Activated T-helper 9 cell treated with anti-CD3 and anti-CD28 coated beads, Interleukin-2, amount 50 U/mL, for 16 hours (primary cell): ENCODE results near the gene PPP1R9A.

Experiments
- DNase-seq: peaks from one replicate; pipeline ENCODE4 v3.0.0-alpha.2; 2020; ENCODE audit warnings: low read depth

The PPP1R9A gene

DNA sequence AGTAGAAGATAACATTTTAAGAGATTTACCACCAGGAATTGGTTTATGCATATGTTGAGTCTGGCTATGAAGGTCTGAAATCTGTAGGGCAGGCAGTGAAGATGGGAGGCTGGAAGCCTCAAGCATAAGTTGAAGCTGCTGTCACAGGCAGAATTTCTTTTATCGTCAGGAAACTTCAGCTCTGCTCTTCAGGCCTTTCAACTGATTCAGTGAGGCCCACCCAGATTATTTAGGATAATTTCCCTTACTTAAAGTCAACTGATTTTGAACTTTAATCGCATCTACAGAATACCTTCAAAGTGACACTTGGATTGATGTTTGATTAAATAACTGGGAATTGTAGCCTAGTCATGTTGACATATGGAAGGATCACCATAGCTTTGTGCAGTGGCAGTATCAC lies 190.5 kb downstream of the PPP1R9A start:
- DNase-seq, result no peak

DNA sequence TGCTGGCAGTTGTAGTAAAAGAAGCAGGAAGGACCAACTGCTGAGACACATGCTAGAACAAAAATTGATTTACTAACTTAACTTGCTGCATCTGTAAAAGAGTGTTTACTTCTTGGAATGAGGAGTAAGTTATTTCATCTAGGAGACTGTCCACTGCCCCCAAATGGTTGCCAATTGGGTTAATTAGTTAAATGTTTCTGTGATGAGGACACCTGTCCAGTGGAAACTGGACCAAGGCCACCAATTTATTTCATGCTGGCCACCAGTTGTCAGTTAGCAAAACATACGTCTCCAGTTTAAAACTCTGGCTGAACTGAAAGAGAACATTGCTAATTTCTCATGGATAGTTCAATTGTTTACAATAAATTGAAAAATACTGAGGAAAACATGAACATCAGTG lies 191.7 kb downstream of the PPP1R9A start:
- DNase-seq, result no peak

DNA sequence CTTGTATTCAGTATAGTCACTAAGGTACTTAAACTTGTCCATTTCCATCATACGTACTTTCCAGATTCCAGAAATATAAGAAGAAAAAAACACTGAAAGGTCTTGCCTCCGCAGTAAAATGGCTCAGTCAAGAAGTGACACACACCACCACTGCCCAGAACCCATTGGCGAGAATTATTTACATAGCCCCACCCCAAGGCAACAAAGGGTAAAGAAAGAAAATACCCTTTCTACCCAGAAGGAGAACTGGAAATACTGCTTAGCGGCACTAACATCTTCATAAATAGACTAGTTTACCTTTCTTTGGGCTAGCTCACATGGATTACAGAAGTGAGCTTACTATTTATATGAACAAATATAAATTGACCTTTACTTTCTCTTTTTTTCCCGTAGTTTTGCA lies 194.0 kb downstream of the PPP1R9A start:
- DNase-seq, result no peak

DNA sequence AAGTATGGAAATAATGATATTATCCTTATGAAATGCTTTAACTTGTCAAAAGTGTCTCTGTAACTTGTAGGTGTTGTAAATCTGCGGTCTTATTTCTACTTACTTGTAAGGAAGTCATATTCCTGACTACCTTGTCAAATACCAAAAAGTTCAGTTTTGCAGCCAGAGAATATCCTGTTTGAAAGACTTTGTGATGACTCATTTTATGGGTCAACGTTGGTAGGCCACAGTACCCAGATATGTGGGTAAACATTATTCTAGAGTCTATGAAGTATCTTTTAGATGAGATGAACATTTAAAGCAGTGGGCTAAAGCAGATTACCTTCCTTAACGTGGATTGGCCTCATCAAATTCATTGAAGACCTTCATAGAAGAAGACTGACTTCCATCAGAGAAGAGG lies 195.3 kb downstream of the PPP1R9A start:
- DNase-seq, result no peak

DNA sequence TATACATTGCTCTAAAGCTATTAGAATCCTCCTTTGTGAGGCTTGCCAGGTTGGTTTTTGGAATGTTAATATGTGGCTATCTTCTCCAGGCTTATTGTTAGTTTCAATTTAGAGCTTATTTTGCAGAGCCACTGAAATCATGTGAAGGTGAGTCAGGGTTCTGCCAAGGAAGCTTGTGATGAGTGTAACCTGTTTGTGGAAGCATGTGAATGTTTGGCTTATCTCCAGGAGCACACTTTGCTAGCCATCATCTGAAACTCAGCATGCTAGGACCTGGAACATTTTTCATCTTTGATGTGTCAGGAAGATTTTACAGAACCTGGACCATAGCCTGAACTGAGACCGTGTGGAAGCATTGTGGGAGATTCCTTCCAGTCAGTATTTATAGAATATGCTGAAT lies 197.3 kb downstream of the PPP1R9A start:
- no peak for DNase-seq

DNA sequence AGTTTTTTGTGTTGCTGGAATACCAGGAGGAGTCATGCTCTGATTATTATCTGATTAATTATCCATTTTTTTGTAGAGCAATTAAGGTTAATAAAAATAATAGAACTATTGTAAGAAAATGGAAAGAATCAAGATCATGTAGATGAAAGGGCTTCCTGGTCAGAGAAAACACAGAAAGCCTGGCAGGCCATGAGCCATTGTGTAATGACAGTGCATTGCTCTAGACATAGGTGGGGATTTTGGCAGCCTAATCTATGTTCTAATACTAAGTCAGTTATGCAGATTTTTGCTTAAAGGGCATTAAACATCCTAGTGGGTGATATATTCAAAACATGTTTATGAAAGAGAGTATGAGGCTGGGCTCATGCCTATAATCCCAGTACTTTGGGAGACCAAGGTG lies 198.2 kb downstream of the PPP1R9A start:
- DNase-seq, result no peak

DNA sequence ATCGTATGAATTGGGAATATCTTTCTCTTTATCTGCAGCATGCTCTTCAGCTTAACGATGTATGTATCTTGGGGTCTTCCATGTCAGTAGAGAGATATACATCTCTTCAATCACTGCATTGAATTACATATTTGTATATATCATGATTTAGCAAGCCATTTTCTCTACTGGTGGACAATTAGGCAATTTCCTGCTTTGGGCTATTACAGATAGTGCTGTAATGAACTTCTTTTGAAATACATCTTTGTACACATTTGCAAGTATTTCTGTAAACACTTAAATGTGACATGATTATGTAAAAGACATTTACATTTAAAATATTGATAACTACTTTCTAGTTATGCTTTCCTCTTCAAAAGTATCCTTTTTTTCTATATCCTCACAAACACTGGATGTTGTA lies 199.0 kb downstream of the PPP1R9A start:
- no peak for DNase-seq

DNA sequence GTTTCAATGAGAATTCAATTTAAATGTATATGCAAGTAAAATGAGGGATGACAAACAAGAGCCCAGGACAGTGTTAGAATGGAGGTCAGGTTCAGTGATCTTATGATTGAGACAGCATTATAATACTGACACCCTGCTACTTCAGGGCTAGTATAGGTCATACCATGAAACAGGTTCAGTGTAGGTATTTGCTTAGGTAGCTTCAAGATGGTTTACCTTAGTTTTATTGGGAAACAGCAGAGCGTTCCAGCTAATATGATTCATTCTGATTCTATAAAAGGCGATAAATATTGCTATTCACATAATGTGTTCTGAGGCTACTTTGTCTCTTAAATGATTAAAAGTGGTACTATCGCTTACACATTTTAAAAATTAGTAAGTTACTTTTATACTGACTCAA lies 203.3 kb downstream of the PPP1R9A start:
- DNase-seq, result no peak

DNA sequence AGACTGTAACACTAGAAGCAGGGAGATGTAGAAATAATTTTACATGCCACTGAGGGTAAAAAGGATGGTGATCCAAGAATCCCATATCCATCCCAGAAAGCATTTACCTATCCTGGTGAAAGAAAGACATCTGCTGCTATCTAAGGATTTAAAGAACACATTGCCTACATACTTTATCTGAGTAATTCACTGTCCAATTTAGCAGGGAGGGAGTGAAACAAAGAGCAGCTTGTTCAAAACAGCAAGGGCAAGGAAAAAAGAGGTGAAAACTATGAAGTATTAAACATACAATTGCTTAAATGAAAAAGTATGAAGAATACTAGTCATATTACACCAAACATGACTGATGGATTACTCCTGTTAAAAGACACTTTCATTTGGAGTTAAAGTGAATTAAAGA lies 206.2 kb downstream of the PPP1R9A start:
- no peak for DNase-seq

DNA sequence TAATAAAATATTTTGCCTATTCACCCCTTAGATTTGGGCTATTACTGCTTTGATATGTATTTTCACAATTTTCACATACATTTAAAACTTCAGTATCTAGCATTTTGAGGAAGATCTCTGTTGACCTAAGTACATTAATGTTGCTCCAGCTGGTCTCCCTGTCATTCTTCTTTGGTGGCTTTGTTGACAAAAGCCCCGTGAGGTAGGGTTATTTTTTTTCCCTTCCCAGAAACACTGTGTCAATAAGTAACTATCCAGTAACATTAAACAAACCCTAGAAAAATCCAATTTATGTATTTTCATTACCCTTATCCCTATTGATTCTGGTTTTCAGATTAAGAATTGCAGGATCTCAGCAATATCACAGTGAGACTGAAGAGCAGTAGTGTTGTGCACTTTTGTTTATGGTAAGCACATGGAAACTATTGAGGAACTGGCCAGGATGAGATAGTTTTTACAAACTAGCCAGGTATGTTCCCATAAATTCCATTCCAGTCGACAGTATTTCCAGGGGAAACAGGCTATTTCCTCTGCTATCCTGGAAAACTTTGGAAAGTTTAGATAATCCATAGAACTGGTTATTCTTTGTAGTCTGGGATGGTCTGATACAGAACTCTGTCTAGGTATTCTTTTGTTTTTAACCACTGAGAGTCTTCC lies 218.8 kb downstream of the PPP1R9A start:
- no peak for DNase-seq

DNA sequence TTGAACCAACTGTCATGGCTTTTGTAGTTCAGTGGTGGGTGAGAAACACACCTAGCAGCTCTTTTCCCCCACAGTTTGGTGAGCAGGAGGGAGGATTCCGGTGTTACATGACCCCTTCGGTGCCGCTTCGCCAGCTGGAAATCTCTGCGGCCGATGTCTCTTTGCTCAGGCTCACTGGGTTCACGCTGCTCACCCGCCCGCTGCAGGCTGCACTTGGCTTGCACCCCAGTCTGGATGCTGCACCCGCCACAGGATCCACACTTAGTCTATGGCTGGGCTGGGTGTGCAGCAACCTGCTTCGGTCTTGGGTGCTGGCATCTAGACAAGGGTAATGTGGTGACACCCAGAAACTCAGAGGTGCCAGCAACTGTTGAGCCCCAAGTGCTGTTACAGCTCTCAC lies 225.1 kb downstream of the PPP1R9A start:
- DNase-seq, result no peak

DNA sequence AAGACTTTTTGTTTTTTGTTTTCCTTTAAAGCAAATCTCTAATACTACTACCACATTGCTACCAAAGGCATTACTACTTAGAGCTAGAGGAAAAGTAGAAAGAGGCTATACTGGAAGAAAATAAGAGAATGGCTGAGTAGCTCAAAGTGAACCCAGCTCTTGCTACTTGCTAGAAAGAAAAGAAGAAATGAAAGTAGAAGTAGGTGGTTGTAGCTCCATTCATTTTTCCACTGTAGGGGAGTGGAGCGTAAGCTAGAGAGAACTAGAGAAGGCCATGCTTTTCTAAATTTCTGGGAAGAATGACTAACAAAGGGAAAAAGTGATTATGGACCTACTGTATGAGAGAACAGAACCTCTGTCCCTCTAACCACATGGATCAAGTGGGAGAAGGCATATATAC lies 232.5 kb downstream of the PPP1R9A start:
- DNase-seq, result no peak

DNA sequence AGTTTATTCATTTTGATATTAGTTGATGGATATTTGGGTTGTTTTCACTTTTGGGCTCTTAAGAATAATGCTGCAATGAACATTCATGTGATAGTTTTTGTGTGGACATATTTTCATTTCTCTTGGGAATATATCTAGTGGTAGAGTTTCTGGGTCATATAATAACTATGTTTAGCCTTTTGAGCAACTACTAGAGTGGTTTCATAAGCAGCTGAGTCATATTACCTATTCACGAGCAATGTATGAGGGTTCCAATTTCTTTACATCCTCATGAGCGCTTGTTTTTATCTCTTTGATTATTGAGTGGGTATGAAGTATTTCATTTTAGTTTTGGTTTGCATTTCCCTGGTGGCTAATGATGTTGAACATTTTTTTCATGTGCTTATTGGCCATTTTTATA lies 234.4 kb downstream of the PPP1R9A start:
- DNase-seq, result no peak

DNA sequence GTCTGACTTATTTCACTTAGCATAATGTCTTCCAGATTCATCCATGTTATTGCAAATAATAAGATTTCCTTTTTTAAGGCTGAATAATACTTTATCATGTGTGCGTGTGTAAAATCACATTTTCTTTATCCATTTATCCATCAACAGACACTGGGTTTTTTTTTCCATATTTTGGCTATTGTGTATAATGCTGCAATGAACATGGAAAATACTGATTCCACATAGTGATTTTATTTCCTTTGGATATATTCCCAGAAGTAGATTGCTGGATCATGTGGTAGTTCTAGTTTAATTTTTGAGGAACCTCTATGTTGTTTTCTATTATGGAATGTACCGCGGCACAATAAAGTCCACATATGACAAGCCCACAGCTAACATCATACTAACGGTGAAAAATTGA lies 236.9 kb downstream of the PPP1R9A start:
- no peak for DNase-seq

DNA sequence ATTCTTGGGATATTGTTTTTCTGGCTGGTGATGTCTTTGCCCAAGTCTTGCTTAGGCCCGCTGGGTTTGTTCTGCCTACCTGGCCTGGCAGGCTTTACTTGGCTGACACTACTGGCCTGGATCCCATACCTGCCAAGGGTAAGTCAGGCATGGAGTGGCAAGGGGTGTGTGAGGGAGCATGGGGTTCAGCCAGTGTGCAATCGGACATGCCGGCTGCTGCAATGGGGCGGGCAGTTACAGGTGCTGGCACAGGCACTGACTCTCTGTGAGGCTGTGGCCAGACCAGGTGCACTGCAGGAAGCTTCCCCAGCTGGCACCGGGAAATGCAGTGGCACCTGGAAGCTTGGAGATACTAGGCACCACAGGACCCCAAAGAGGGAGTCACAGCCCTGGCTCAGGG lies 248.6 kb downstream of the PPP1R9A start:
- DNase-seq, result no peak

DNA sequence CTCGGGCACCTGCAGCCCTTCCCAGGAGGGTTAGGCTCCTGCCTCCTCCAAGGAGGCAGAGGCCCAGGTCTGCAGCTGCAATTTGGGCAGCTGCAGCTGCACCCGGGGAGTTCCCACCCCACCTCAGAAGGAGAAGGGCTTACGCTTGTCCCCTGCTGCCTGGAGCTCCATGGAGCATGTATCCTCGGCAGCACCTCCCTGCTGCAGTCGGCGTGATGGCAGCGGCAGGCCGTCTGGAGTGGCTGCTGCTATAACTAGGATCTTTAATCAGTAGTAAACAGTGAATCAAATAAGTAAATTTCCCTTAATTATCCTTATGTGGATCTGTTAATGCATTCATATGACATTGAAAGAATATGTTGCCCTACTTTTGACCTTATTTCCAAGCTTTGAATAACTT lies 250.0 kb downstream of the PPP1R9A start:
- no peak for DNase-seq

DNA sequence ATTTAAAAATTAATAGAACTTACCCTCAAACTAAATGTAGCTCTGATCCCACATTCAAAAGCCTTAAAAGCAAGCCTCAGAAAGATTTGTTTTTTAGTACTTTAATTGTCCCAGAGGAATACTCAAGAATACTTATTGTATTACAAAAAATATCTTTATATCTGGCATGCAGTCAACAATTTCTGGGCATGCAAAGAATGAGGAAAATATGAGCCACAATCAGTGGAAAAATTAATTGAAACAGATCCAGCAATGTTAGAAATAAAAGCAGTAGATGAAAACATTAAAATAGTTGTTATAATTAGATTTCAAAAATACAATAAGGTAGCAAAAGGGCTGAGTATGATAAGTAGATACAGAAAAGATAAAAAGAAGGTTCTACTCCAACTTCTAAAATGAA lies 262.3 kb downstream of the PPP1R9A start:
- DNase-seq, result no peak

DNA sequence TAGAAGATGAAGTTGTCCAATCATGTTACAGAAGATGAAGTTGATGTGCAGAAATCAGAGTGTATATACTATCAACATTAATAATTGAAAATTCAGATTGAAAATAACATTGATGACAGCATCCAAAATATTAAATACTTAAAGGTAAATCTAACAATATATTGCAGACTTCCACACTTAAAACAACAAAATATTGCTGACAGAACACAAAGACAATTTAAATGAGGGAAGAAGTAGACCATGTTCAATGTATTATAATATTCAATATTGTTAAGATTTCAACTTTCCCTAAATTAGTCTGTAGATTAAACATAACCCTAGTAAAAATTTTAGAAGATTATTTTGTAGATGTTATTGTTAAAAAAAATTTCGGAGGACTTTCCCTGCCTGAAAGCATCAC lies 265.0 kb downstream of the PPP1R9A start:
- no peak for DNase-seq

DNA sequence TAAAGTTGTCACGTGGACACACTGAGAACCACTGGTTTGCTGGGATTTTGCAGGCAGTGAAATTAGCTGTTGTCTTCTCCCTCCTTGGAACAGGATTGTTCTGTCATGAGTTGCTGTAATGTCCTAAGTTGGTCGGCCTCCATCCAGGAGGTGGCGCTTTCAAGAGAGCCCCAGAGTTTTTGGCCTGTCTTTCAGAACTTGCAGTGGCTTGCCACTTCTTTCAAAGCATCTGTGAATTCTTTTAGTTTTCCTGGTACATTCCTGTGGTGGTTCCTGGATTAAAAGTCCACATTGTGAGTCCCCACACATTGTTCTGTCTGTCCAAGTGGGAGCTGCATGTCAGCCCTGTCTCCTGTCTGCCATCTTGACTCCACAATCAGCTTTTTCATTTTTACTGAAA lies 283.1 kb downstream of the PPP1R9A start:
- no peak for DNase-seq

DNA sequence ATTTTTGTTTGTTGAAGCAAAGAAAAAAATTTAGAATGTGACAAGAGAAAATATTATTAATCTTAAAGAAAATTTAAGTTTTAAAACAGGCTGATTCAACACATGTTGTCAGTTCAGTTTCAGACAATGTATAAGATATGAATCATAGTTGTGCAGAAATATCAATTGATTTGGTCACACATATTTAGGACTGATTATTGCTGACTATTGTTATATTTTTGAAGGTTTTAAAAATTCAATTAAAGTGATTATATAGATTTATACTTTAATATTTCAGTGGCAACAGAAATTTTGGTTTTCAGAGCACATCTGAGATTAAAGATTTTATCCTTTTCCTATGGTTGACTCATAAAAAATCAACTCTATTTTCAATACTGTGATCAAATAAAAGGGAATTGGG lies 284.4 kb downstream of the PPP1R9A start:
- DNase-seq, result no peak

DNA sequence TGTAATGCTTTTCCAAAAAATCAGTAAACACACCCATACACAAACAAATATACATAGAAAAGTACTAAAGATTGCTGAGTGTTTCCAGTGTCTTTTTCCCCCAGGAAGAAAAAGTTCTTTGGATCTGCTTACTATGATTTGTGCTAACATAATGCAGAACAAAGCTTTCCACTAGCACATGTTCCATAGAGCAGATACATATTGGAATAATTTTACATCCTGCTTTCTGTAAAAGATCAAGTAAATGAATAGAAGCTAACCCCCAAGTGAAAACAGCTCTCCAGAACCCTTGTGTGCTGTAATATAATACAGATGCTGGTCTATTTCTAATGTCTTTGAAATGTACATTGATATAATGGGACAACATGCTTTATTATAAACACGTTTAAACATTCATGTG lies 291.5 kb downstream of the PPP1R9A start:
- DNase-seq, result no peak

DNA sequence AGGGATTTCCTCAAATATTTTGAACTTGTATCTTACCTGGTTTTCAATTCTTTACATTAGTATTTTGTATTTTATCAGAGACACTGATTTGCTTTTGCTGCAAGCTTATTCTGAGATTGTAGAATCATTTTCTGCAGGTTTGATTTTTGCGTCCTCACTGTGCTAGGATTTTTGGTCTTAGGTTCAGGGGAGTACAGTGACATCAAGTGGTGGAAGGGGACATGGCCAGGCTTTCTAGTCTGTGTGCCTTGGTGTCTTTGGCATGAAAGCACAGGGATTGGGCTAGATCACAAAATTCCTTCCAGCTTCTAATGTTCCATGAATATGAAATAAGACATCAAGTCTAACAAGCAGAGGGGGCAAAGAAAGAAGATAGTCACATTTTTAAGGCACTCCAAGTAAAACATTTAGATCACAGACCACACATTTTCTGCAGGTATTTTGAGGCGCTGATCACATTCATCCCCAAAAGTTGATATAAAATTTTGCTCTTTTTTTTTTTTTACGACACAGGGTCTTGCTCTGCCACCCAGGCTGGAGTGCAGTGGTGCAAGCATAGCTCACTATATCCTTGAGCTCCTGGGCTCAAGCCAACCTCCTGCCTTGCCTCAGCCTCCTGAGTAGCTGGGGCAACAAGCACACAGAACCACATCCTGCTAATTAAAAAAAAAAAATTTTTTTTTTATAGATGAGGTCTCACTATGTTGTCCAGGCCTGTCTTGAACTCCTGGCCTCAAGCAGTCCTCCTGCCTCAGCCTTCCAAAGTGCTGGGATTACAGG lies 292.6 kb downstream of the PPP1R9A start:
- DNase-seq, result no peak

DNA sequence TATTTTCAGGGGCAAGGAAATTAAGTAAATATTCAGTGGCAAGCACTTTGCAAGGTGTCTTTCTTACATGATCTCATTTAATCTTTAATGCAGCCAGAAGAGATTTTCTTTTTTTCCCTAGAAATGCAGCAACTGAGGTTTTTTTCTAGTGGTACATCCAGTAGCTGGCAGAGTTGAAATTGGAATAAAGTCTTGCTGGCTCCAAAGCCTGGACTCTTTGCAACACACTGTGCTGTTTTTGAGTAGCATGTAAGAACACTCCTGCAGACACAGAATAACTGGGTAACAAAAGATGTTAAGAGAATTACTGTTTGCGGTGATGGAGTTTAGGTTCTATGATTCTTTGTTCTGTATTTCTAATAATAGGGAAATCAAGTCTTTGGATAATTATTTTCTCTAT lies 293.3 kb downstream of the PPP1R9A start:
- no peak for DNase-seq

DNA sequence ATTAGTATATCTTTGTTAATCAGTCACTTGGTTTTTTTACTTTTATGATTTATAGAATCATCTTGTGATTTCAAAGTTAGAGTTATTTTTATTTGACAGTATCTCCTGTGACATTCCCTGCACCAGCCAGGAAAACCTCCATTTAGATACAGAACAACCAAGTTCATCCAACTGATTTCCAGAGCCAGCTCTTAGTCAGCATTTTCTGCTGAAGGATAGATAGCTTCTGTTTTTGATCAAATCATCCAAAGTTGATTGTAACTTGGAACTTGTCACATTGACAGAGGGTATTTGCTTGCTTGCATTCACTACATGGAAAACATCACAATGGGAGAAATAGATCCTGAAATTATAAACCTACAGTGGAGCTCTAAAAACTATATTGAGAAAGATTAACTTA lies 294.3 kb downstream of the PPP1R9A start:
- DNase-seq, result no peak
